NT2/D1 (cell line): ENCODE data around the gene CAPN9.

Experiments used
- SUZ12 ChIP-seq: IDR thresholded peaks from 2 replicates; pipeline ENCODE4 v1.6.1; 2011; ENCODE audit not compliant: insufficient read length, insufficient read depth; ENCODE audit errors: extremely low read depth
- YY1 ChIP-seq: IDR thresholded peaks from 2 replicates; pipeline ENCODE4 v1.6.1; 2011; ENCODE audit not compliant: insufficient read length, insufficient read depth
- ZNF274 ChIP-seq: IDR thresholded peaks from 2 replicates; pipeline ENCODE4 v1.6.1; 2011; ENCODE audit warnings: mild to moderate bottlenecking, low read depth, low read length

DNA sequence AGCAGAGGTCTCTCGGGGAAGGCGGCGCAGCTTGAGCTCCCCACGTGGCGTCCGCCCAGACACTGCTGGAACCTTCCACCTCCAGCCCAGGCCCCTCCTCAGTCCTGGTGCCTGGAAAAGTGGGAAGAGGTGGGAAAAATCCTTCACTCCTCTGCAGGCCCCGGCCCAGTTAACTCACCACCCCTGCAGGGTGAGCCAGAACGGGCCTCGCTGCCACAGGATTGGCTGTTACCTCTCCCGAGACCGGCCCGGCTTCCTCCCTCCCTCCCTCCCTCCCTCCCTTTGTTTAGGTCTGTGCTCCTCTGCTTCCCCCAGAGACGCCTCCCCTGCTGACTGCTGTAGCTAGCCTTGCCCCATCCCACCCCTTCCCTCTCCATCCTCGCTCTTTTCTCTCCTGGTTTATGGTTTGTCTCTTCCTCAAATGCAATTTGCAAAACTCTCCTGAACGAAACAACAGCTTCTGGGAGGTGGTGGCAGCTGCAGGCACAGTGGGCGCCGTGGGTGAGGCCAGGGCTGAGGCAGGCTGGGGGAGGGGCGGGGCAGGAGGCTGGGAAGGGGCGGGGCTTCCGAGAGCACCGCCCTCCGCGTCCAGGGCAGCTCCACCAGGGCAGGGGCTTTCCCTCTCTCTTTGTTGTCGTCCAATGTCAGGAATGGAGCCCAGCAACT lies 6.5 kb downstream of the CAPN9 start:
- no peak for TF ChIP-seq YY1
- no peak for TF ChIP-seq SUZ12
- no peak for TF ChIP-seq ZNF274
